Superior temporal gyrus (tissue), 1 donor: ENCODE measurements around the gene FOSL1.
"Not testable (repeated sequence)": the region's sequence is repeated elsewhere in the genome, so short reads cannot be mapped to it uniquely, and the experiment has no call there.

Experiments
- DNase-seq: peaks from one replicate; pipeline ENCODE4 v3.0.0-alpha.2; 2016; ENCODE audit errors: extremely low spot score

Gene FOSL1

GRCh38 chr11:65852508-65853245 is 47.5 kb downstream of the FOSL1 start:
- DNase-seq, result no peak

- no peak for DNase-seq
Measured at GRCh38 chr11:65851811-65852507, 48.2 kb downstream of the FOSL1 start.

- no peak for DNase-seq
Measured at GRCh38 chr11:65851083-65851579, 49.1 kb downstream of the FOSL1 start.

GRCh38 chr11:65850217-65851082 is 49.7 kb downstream of the FOSL1 start:
- no peak for DNase-seq

- DNase-seq, result no peak
Measured at GRCh38 chr11:65849771-65850216, 50.4 kb downstream of the FOSL1 start.

- DNase-seq, result no peak
Measured at GRCh38 chr11:65849366-65849765, 50.8 kb downstream of the FOSL1 start.

GRCh38 chr11:65848693-65849092 is 51.5 kb downstream of the FOSL1 start:
- DNase-seq, result not testable (repeated sequence)

GRCh38 chr11:65847746-65848145 is 52.4 kb downstream of the FOSL1 start:
- DNase-seq, result no peak

- DNase-seq, result no peak
Measured at GRCh38 chr11:65844231-65844872, 55.8 kb downstream of the FOSL1 start.

GRCh38 chr11:65843811-65844210 is 56.4 kb downstream of the FOSL1 start:
- DNase-seq, result no peak

GRCh38 chr11:65842144-65842543 is 58.0 kb downstream of the FOSL1 start:
- no peak for DNase-seq
